ENCODE data around the gene IQCE. TPM values are rescaled to one million over a fixed set of nuclear protein-coding genes. Genes with fewer than 3 reads are reported as not detected.

IQCE gene
- polyA plus RNA-seq, 3 donors: 1.8 to 8.4 (median 3.0) TPM

- TF ChIP-seq, protein P1, sequence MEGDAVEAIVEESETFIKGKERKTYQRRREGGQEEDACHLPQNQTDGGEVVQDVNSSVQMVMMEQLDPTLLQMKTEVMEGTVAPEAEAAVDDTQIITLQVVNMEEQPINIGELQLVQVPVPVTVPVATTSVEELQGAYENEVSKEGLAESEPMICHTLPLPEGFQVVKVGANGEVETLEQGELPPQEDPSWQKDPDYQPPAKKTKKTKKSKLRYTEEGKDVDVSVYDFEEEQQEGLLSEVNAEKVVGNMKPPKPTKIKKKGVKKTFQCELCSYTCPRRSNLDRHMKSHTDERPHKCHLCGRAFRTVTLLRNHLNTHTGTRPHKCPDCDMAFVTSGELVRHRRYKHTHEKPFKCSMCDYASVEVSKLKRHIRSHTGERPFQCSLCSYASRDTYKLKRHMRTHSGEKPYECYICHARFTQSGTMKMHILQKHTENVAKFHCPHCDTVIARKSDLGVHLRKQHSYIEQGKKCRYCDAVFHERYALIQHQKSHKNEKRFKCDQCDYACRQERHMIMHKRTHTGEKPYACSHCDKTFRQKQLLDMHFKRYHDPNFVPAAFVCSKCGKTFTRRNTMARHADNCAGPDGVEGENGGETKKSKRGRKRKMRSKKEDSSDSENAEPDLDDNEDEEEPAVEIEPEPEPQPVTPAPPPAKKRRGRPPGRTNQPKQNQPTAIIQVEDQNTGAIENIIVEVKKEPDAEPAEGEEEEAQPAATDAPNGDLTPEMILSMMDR (IDR thresholded peaks at IDR 0.05): no peak
- peak overlapping the region in 2 of 7 donors; percentile 35 to 64 for H3K27ac Mint-ChIP-seq
- 94% methylated on average over 28 of the region's 28 CpGs for WGBS (ENCODE audit: insufficient coverage)
- Histone ChIP-seq H3K9ac (ENCODE audit: insufficient read depth, low read length, poor library complexity, severe bottlenecking) (no peak overlapping the region), H3K79me2 (ENCODE audit: insufficient read depth, low read length) (no peaks in the 10 kb centered on the region), H3K4me1 (ENCODE audit: control insufficient read depth in 1 of 2, insufficient read depth in 2 of 2, low read length in 2 of 2) (peaks cover 12 to 15% of the 10 kb centered on the region in 2 donors), H3K36me3 (replicated peaks in 1 of 2; ENCODE audit: control insufficient read depth in 1 of 2, insufficient read depth in 2 of 2, low read length in 2 of 2) (peaks cover 69 to 89% of the 10 kb centered on the region in 2 donors), H4K20me1 (ENCODE audit: insufficient read depth, low read length) (peaks cover 70% of the 10 kb centered on the region), H3K4me2 (replicated peaks; ENCODE audit: extremely low read depth, low read length, poor library complexity, severe bottlenecking) (no peak overlapping the region), H3K27me3 (ENCODE audit: control insufficient read depth in 2 of 2, insufficient read depth in 2 of 2, low read length in 2 of 2) (no peaks in the 10 kb centered on the region), H2AFZ (ENCODE audit: insufficient read depth, low read depth, low read length, poor library complexity, severe bottlenecking) (no peak overlapping the region), H3K4me3 (replicated peaks in 1 of 3; ENCODE audit: low read depth in 2 of 3, low read length in 3 of 3) (no peak overlapping the region), H3K27ac (ENCODE audit: low read depth in 1 of 2, low read length in 2 of 2) (no peak overlapping the region), H3K9me3 (replicated peaks in 1 of 2; ENCODE audit: control insufficient read depth in 1 of 2, insufficient read depth in 1 of 2, low read length in 2 of 2) (no peaks in the 10 kb centered on the region)
- H3K4me3 Mint-ChIP-seq: no peak overlapping the region
- DNase-seq: no peak
- intact Hi-C loops (cut with micrococcal nuclease): no loop called here
- peaks cover 59 to 89% of the 10 kb centered on the region in 2 donors for H3K36me3 Mint-ChIP-seq
- H3K27me3 Mint-ChIP-seq (ENCODE audit: low read depth in 3 of 3): peaks cover 0 to 2% (median 1%) of the 10 kb centered on the region in 3 donors
- peaks cover 0 to under 1% (median 0%) of the 10 kb centered on the region in 7 donors for H3K9me3 Mint-ChIP-seq
- H3K4me1 Mint-ChIP-seq: peaks cover 5% of the 10 kb centered on the region
These were observed 93.3 kb downstream of the IQCE start for GRCh38 chr7:2651847-2652735.

- H3K4me1 Mint-ChIP-seq: peaks cover 2% of the 10 kb centered on the region
- Histone ChIP-seq H3K36me3 (replicated peaks in 1 of 2; ENCODE audit: control insufficient read depth in 1 of 2, insufficient read depth in 2 of 2, low read length in 2 of 2) (peaks cover 74 to 90% of the 10 kb centered on the region in 2 donors), H3K4me1 (ENCODE audit: control insufficient read depth in 1 of 2, insufficient read depth in 2 of 2, low read length in 2 of 2) (peaks cover 6 to 9% of the 10 kb centered on the region in 2 donors), H2AFZ (ENCODE audit: insufficient read depth, low read depth, low read length, poor library complexity, severe bottlenecking) (no peak overlapping the region), H3K9me3 (replicated peaks in 1 of 2; ENCODE audit: control insufficient read depth in 1 of 2, insufficient read depth in 1 of 2, low read length in 2 of 2) (no peaks in the 10 kb centered on the region), H3K27me3 (ENCODE audit: control insufficient read depth in 2 of 2, insufficient read depth in 2 of 2, low read length in 2 of 2) (no peaks in the 10 kb centered on the region), H4K20me1 (ENCODE audit: insufficient read depth, low read length) (peaks cover 71% of the 10 kb centered on the region), H3K9ac (ENCODE audit: insufficient read depth, low read length, poor library complexity, severe bottlenecking) (no peak overlapping the region), H3K27ac (ENCODE audit: low read depth in 1 of 2, low read length in 2 of 2) (no peak overlapping the region), H3K4me2 (replicated peaks; ENCODE audit: extremely low read depth, low read length, poor library complexity, severe bottlenecking) (no peak overlapping the region), H3K4me3 (replicated peaks in 1 of 3; ENCODE audit: low read depth in 2 of 3, low read length in 3 of 3) (no peak overlapping the region), H3K79me2 (ENCODE audit: insufficient read depth, low read length) (no peaks in the 10 kb centered on the region)
- TF ChIP-seq, protein P1 (IDR thresholded peaks at IDR 0.05): no peak
- DNase-seq: no peak
- no peak overlapping the region for H3K4me3 Mint-ChIP-seq
- intact Hi-C loops (cut with micrococcal nuclease): no loop called here
- peaks cover 63 to 92% of the 10 kb centered on the region in 2 donors for H3K36me3 Mint-ChIP-seq
- WGBS (ENCODE audit: insufficient coverage): 95% methylated on average over 8 of the region's 12 CpGs
- H3K9me3 Mint-ChIP-seq: peaks cover 0 to 3% (median 0%) of the 10 kb centered on the region in 7 donors
- peak overlapping the region in 3 of 7 donors; percentile 21 to 46 (median 35) for H3K27ac Mint-ChIP-seq
- H3K27me3 Mint-ChIP-seq (ENCODE audit: low read depth in 3 of 3): peaks cover 0 to 2% (median 1%) of the 10 kb centered on the region in 3 donors
These were observed 93.9 kb downstream of the IQCE start for GRCh38 chr7:2652736-2653060.

All from CD14-positive monocyte (primary cell).